ENCODE data around the gene RDH11. TPM values are rescaled to one million over a fixed set of nuclear protein-coding genes. Genes with fewer than 3 reads are reported as not detected.

RDH11 gene
- total and polyA plus RNA-seq, 8 donors, result 14.0 to 40.3 (median 21.7) TPM

- no peaks in the 10 kb centered on the region for H3K4me1 ChIP-seq
- no peaks in the 10 kb centered on the region for H3K9me3 ChIP-seq
- no peaks in the 10 kb centered on the region for H3K27me3 ChIP-seq
- H3K4me3 ChIP-seq, result no peak overlapping the region
- DNase-seq, result no peak
- no peak for TF ChIP-seq CTCF (IDR thresholded peaks at IDR 0.05)
- H3K36me3 ChIP-seq, result no peaks in the 10 kb centered on the region
- intact Hi-C loops (cut with DNase I), result no loop called here
- 82 to 91% methylated on average over 4 of the region's 4 CpGs for WGBS, 2 donors
- FAIRE-seq, result no peak
- no peak for ATAC-seq
- H3K27ac ChIP-seq, result no peak overlapping the region
Measured at GRCh38 chr14:67630186-67630585, 65.4 kb downstream of the RDH11 start.

GRCh38 chr14:67627519-67627918, 68.0 kb downstream of the RDH11 start:
- FAIRE-seq (no peak), ATAC-seq (no peak), DNase-seq (no peak)
- Histone ChIP-seq H3K27ac (no peak overlapping the region), H3K4me3 (no peak overlapping the region), H3K4me1 (no peaks in the 10 kb centered on the region), H3K9me3 (no peaks in the 10 kb centered on the region), H3K36me3 (no peaks in the 10 kb centered on the region), H3K27me3 (no peaks in the 10 kb centered on the region)
- no peak for TF ChIP-seq CTCF (IDR thresholded peaks at IDR 0.05)
- intact Hi-C loops (cut with DNase I), result no loop called here

Other genes with a start within 250 kb of the RDH11 start
- 1 to 10 TPM; 2.2 to 7.5 (median 5.1) TPM for gene TMEM229B, start 207.0 kb downstream of the RDH11 start, total RNA-seq
- gene TMEM229B, start 207.0 kb downstream of the RDH11 start, polyA plus RNA-seq, result 1 to 10 TPM; 1.9 to 2.9 TPM
- gene PLEKHH1, start 162.5 kb downstream of the RDH11 start, total RNA-seq, result 10 to 100 TPM; 15.0 to 24.6 (median 21.9) TPM
- 10 to 100 TPM; 24.5 to 48.8 TPM for gene PLEKHH1, start 162.5 kb downstream of the RDH11 start, polyA plus RNA-seq
- gene PIGH, start 95.5 kb downstream of the RDH11 start, total RNA-seq, result 10 to 100 TPM; 11.5 to 21.8 (median 13.7) TPM
- gene PIGH, start 95.5 kb downstream of the RDH11 start, polyA plus RNA-seq, result 10 to 100 TPM; 14.2 to 27.4 TPM
- gene ARG2, start 75.8 kb downstream of the RDH11 start, total RNA-seq, result 1 to 10 TPM; 1.2 to 2.8 (median 1.4) TPM
- gene ARG2, start 75.8 kb downstream of the RDH11 start, polyA plus RNA-seq, result 10 to 100 TPM in 1 of 2 donors, 1 to 10 TPM in 1; 3.5 to 15.0 TPM
- 10 to 100 TPM; 48.0 to 73.3 (median 54.5) TPM for gene VTI1B, start 21.1 kb downstream of the RDH11 start, total RNA-seq
- gene VTI1B, start 21.1 kb downstream of the RDH11 start, polyA plus RNA-seq, result 10 to 100 TPM; 40.9 to 46.3 TPM
- 1 to 10 TPM; 1.0 to 2.5 (median 1.5) TPM for gene RDH12, start 6.1 kb upstream of the RDH11 start, total RNA-seq
- 1 to 10 TPM; 1.2 to 2.0 TPM for gene RDH12, start 6.1 kb upstream of the RDH11 start, polyA plus RNA-seq
- gene ZFYVE26, start 120.8 kb upstream of the RDH11 start, total RNA-seq, result 10 to 100 TPM in 1 of 6 donors, 1 to 10 TPM in 5; 5.7 to 16.0 (median 8.8) TPM
- 1 to 10 TPM; 5.5 to 6.0 TPM for gene ZFYVE26, start 120.8 kb upstream of the RDH11 start, polyA plus RNA-seq
- gene RAD51B, start 124.0 kb upstream of the RDH11 start, total RNA-seq, result 10 to 100 TPM in 1 of 6 donors, 1 to 10 TPM in 5; 3.8 to 17.3 (median 7.1) TPM
- gene RAD51B, start 124.0 kb upstream of the RDH11 start, polyA plus RNA-seq, result 1 to 10 TPM; 1.1 to 3.0 TPM

Data from pancreas (tissue), 10 donors.